Thyroid gland (tissue), 4 donors: ENCODE data around the gene REEP1.

ENCODE experiments used
- POLR2A ChIP-seq, 2 donors: fragments of 450-650 bp; IDR thresholded peaks; one replicate each; pipeline ENCODE4 v1.6.1; 2017; ENCODE audit warnings: antibody characterized with exemption in 2 of 2, mild to moderate bottlenecking in 2 of 2, moderate library complexity in 1 of 2
- TF ChIP-seq, protein P1 (sequence below), 6 experiments: fragments of 200-600 bp in 3 of 6; fragments of 450-650 bp in 3 of 6; sonication (generic) in 3 of 6; IDR thresholded peaks; one replicate each; pipeline ENCODE4 v1.5.1; 2016 to 2019; ENCODE audit warnings: antibody characterized with exemption in 6 of 6, mild to moderate bottlenecking in 2 of 6, inconsistent platforms in 1 of 6, moderate library complexity in 1 of 6

GRCh38 chr2:86364894-86365293, 27.5 kb upstream of the REEP1 start:
- TF ChIP-seq POLR2A (IDR thresholded peaks at IDR 0.05) = no peak
- TF ChIP-seq, protein P1, sequence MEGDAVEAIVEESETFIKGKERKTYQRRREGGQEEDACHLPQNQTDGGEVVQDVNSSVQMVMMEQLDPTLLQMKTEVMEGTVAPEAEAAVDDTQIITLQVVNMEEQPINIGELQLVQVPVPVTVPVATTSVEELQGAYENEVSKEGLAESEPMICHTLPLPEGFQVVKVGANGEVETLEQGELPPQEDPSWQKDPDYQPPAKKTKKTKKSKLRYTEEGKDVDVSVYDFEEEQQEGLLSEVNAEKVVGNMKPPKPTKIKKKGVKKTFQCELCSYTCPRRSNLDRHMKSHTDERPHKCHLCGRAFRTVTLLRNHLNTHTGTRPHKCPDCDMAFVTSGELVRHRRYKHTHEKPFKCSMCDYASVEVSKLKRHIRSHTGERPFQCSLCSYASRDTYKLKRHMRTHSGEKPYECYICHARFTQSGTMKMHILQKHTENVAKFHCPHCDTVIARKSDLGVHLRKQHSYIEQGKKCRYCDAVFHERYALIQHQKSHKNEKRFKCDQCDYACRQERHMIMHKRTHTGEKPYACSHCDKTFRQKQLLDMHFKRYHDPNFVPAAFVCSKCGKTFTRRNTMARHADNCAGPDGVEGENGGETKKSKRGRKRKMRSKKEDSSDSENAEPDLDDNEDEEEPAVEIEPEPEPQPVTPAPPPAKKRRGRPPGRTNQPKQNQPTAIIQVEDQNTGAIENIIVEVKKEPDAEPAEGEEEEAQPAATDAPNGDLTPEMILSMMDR (IDR thresholded peaks at IDR 0.05) = no peak
